Measurements from ENCODE around the gene APOO.

APOO gene

DNA sequence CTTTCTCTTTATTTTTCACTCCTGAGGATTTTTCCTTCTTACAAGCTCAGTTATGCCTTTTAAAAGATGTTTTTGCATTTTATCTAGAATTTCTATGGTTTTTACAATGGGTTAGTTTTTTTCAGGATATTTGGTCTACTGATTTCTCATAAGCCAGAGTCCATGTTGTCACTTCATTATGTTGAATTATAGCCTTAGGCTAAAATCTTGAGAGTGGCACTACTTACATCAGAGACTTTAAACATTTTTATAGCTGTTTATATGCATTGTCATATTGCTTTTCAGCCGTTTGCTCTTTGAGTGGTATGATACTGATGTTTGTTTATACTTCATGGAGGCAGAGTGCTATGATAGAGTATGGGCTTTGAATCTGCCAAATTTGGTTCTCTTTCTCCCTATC is 36.5 kb upstream of the APOO start:
- H3K4me3 ChIP-seq, result no peak overlapping the region
- H3K27ac ChIP-seq, result no peak overlapping the region
- no peak for TF ChIP-seq CTCF (IDR thresholded peaks at IDR 0.05)
- DNase-seq (ENCODE audit: low spot score), result no peak

DNA sequence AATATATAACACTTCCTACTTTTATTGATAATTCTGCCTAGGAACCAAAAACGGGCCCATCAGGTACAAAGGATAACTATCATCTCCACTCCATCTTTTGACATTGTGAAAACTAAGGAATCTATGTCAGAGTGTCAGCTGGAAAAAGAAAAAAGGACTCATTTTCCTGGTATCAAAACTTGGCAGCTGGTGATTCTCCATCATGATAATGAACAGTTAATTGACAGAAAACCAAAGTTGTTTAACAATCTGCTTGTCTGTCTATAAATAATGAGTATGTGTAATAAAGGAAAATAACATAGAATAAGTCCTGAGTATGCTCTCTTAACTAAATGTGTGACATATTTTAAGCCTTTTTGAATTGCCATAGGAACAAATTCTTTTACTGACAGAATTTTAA is 31.5 kb upstream of the APOO start:
- no peak for DNase-seq (ENCODE audit: low spot score)
- Histone ChIP-seq H3K4me3 (no peak overlapping the region), H3K27ac (no peak overlapping the region)
- TF ChIP-seq CTCF (IDR thresholded peaks at IDR 0.05), result no peak

DNA sequence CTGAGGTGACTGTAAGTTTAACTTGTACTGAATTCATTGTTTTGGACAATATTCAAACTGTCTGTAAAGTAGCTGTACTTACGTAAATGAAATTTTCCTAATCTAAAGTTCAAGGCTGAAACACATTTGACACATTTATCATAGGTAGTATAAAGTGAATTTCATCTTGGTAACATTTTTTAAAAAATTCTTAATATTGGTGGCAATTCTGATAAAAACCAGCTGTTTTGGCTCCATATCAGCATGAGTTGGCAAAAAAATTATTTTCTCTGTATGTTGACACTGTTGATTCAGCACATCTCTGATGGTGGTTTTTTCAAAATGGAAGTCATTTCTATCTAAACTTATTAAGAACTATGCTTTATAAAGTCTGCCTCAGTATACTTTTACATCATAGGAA is 31.0 kb upstream of the APOO start:
- TF ChIP-seq CTCF (IDR thresholded peaks at IDR 0.05), result no peak
- DNase-seq (ENCODE audit: low spot score), result no peak
- no peak overlapping the region for H3K27ac ChIP-seq
- H3K4me3 ChIP-seq, result no peak overlapping the region

- H3K4me3 ChIP-seq, result no peak overlapping the region
- no peak overlapping the region for H3K27ac ChIP-seq
- TF ChIP-seq CTCF (IDR thresholded peaks at IDR 0.05), result no peak
- no peak for DNase-seq (ENCODE audit: low spot score)
These were observed 29.4 kb upstream of the APOO start for GRCh38 chrX:23937100-23937499.

DNA sequence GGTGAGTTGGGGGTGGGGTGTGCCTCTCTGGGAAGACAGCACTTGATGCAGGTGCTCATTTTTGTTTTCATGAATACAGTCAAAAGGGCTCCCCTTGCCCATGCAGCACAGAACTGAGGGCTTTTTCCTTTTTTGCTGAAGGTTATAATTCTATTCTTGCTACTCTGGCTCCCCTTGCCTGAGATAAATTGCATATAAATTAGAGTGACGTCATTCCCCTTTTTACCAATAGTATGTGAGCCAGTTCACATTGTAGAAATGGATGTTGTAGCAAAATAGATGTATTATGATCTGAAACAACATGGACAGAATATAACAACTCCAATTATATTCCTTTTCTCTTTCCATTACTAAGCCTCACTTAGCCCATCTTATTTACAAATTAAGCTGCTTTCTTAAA is 28.4 kb upstream of the APOO start:
- H3K27ac ChIP-seq, result no peak overlapping the region
- no peak for TF ChIP-seq CTCF (IDR thresholded peaks at IDR 0.05)
- H3K4me3 ChIP-seq, result no peak overlapping the region
- DNase-seq (ENCODE audit: low spot score), result no peak

GRCh38 chrX:23935106-23935505 is 27.4 kb upstream of the APOO start:
- Histone ChIP-seq H3K4me3 (no peak overlapping the region), H3K27ac (no peak overlapping the region)
- TF ChIP-seq CTCF (IDR thresholded peaks at IDR 0.05), result no peak
- DNase-seq (ENCODE audit: low spot score), result no peak

- Histone ChIP-seq H3K4me3 (no peak overlapping the region), H3K27ac (no peak overlapping the region)
- TF ChIP-seq CTCF (IDR thresholded peaks at IDR 0.05), result no peak
- no peak for DNase-seq (ENCODE audit: low spot score)
These were observed 24.3 kb upstream of the APOO start for GRCh38 chrX:23932046-23932445.
